B cell (primary cell): Measurements from ENCODE around the gene PTPRT.
"Not testable (repeated sequence)": the region's sequence is repeated elsewhere in the genome, so short reads cannot be mapped to it uniquely, and the experiment has no call there.

Source experiments
- CTCF ChIP-seq: fragments of 200-600 bp; IDR thresholded peaks from one replicate; pipeline ENCODE4 v1.8.0; 2022; ENCODE audit warnings: antibody characterized with exemption, mild to moderate bottlenecking
- EZH2 ChIP-seq: IDR thresholded peaks from 2 replicates; pipeline ENCODE4 v1.6.1; 2012; ENCODE audit warnings: borderline replicate concordance, low read depth, mild to moderate bottlenecking, moderate library complexity, low read length; ENCODE audit not compliant: insufficient read depth, poor library complexity, severe bottlenecking

DNA sequence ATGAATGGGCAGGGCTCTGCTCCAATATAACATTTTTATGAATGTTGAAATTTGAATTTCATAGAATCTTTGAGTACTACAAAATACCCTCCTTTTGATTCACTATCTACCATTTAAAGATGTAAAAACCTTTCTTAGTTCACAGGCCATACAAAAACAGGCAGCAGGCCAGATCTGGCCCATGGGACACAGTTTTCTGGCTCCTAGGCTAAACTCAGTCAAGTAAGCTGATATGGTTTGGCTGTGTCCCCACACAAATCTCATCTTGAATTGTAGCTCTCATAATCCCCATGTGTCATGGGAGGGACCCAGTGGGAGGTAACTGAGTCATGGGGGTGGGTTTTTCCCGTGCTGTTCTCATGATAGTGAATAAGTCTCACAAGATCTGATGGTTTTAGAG, 25.0 kb downstream of the PTPRT start:
- not testable (repeated sequence) for TF ChIP-seq CTCF, EZH2
